Measurements from ENCODE around the gene CTAG1B. TPM values are rescaled to one million over a fixed set of nuclear protein-coding genes. Genes with fewer than 3 reads are reported as not detected.

The CTAG1B gene
- total and polyA plus RNA-seq, 2 donors (not counting 3 experiments of a cell fraction or from before 2014, with no cell fraction given), result not detected

DNA sequence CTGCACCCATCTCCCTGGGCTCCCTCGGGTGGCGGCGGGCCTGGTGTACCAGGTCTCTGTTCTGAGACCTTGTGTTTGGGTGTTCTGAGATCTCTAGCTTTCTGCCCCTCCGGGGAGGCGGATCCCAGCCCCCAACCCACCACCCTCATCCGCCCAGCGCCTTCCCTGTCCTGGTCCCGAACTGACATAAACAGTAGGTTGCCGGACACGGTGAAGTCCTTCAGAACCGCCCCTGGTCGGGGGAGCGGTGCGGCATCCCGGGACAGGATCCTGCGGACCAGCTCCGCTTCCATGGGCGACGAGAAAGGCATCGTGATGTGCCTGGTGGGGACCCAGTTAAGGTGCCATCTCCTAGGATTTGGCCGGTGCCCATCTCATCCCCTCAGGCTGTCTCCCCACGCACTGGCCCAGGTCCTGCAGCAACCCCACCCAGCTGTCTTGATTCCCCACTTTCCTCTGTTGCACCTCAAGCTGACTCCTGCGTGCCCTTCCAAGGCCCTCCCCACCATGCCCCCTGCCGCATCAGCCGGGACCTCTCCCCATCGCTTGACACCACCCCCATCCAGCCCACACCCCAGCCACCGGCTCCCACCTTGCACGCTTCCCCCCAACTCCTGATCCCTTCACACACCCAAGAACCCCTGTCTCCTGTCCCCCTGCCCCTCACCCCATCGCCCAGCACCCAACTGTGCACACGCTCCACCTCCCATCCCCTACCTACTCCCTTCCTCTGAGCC lies 33.4 kb upstream of the CTAG1B start:
- no peak for TF ChIP-seq FOS (IDR thresholded peaks at IDR 0.05; ENCODE audit: borderline replicate concordance, insufficient read depth, low read length)
- no peak for TF ChIP-seq MYC (IDR thresholded peaks at IDR 0.05; ENCODE audit: low read depth, low read length)
- no peak for TF ChIP-seq POLR2A (IDR thresholded peaks at IDR 0.05; ENCODE audit: low read depth, low read length)
- no peak for TF ChIP-seq GATA2 (IDR thresholded peaks at IDR 0.05; ENCODE audit: insufficient read depth, insufficient read length, low read depth, low read length)
- no peak for TF ChIP-seq JUN (IDR thresholded peaks at IDR 0.05; ENCODE audit: borderline replicate concordance, insufficient read depth, insufficient read length, low read depth)
- TF ChIP-seq, protein P1, sequence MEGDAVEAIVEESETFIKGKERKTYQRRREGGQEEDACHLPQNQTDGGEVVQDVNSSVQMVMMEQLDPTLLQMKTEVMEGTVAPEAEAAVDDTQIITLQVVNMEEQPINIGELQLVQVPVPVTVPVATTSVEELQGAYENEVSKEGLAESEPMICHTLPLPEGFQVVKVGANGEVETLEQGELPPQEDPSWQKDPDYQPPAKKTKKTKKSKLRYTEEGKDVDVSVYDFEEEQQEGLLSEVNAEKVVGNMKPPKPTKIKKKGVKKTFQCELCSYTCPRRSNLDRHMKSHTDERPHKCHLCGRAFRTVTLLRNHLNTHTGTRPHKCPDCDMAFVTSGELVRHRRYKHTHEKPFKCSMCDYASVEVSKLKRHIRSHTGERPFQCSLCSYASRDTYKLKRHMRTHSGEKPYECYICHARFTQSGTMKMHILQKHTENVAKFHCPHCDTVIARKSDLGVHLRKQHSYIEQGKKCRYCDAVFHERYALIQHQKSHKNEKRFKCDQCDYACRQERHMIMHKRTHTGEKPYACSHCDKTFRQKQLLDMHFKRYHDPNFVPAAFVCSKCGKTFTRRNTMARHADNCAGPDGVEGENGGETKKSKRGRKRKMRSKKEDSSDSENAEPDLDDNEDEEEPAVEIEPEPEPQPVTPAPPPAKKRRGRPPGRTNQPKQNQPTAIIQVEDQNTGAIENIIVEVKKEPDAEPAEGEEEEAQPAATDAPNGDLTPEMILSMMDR (IDR thresholded peaks at IDR 0.05; ENCODE audit: extremely low read depth in 1 of 2, insufficient read depth in 1 of 2, low read depth in 1 of 2, low read length in 2 of 2), result no peak
- TF ChIP-seq EZH2 (IDR thresholded peaks at IDR 0.05; ENCODE audit: borderline replicate concordance, low read depth, low read length, severe bottlenecking), result no peak
- TF ChIP-seq POLR2AphosphoS5 (IDR thresholded peaks at IDR 0.05; ENCODE audit: insufficient read depth, low read depth, low read length), result no peak
- TF ChIP-seq, protein P2, sequence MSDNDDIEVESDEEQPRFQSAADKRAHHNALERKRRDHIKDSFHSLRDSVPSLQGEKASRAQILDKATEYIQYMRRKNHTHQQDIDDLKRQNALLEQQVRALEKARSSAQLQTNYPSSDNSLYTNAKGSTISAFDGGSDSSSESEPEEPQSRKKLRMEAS (IDR thresholded peaks at IDR 0.05; ENCODE audit: insufficient read depth, insufficient read length), result no peak
- Histone ChIP-seq H3K79me2 (ENCODE audit: control insufficient read depth, insufficient read depth, low read length) (no peaks in the 10 kb centered on the region), H3K4me3 (replicated peaks in 1 of 3; ENCODE audit: insufficient read depth in 1 of 3, low read depth in 1 of 3, low read length in 3 of 3) (no peak overlapping the region), H3K27me3 (ENCODE audit: control insufficient read depth in 2 of 2, insufficient read depth in 2 of 2, low read length in 2 of 2) (no peaks in the 10 kb centered on the region), H3K9me3 (replicated peaks; ENCODE audit: control insufficient read depth, insufficient read depth, low read length) (no peaks in the 10 kb centered on the region), H4K20me1 (replicated peaks; ENCODE audit: control insufficient read depth, extremely low read depth, insufficient read depth, low read length) (no peaks in the 10 kb centered on the region), H3K4me1 (ENCODE audit: control insufficient read depth, extremely low read depth, insufficient read depth, low read length) (peaks cover 5% of the 10 kb centered on the region), H3K9me1 (replicated peaks; ENCODE audit: control insufficient read depth, extremely low read depth, insufficient read depth, low read length) (no peaks in the 10 kb centered on the region), H3K4me2 (ENCODE audit: insufficient read depth, low read length) (no peak overlapping the region), H2AFZ (ENCODE audit: low read depth, low read length) (no peak overlapping the region), H3K36me3 (ENCODE audit: control insufficient read depth in 2 of 2, extremely low read depth in 1 of 2, insufficient read depth in 2 of 2, low read length in 2 of 2) (no peaks in the 10 kb centered on the region), H3K9ac (replicated peaks; ENCODE audit: extremely low read depth, insufficient read depth, low read length) (no peak overlapping the region), H3K27ac (ENCODE audit: insufficient read depth, low read depth, low read length) (no peak overlapping the region)
- BruUV-seq (replicated peaks), result no TSS peak
- CTCF ChIA-PET, result no interaction called here
- DNase-seq (ENCODE audit: low read depth, low spot score) (no peak), FAIRE-seq (no peak)
- intact Hi-C loops (cut with micrococcal nuclease), result no loop called here
- dilution Hi-C loops (cut with MboI; ENCODE audit: extremely low pct_ligation_motif_present, low sequenced_read_pairs), result no loop called here
- POLR2A ChIA-PET, result no interaction called here
